ENCODE results near the gene PACSIN2. TPM values are rescaled to one million over a fixed set of nuclear protein-coding genes. Genes with fewer than 3 reads are reported as not detected.

PACSIN2 gene
- total and polyA plus RNA-seq, 4 donors, result 40.3 to 149 (median 84.0) TPM

DNA sequence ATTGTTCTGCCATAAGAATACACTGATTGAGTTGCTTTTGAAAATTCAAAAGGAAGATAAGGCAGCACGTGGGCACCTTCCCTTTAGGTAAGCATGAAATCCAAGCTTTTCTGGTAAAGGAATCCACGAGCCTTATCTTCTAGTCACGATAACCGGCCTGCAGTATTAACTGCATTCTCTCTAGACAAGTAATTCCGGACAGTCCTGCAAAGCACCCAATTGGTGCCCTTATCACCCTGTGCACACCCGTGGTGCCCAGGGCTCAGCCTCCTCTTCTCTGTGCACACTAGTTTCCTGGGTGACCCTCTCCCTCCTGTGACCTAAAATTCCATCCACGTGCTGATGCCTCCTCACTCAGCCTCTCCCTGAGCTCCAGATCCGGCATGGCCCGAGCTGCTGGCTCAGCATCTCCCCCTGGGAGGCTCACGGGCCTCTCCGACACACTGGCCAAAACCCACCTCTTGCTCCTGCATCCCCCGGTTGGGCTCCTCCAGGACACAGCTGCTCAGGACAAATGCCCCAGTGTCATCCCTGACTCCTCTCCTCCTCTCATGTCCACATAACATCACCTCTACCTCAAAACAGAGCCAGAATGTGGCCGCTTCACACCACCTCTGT, 63.7 kb downstream of the PACSIN2 start:
- H3K4me3 ChIP-seq, result no peak overlapping the region
- ATAC-seq (ENCODE audit: insufficient read depth, low FRiP score), result no peak
- no peak overlapping the region for H3K9ac ChIP-seq (ENCODE audit: insufficient read depth in 1 of 2, low read length in 2 of 2)
- peaks cover 0 to 34% (median 23%) of the 10 kb centered on the region in 5 donors for H3K4me1 ChIP-seq (ENCODE audit: control insufficient read depth in 5 of 5, insufficient read depth in 5 of 5, low read length in 5 of 5)
- no peak for DNase-seq
- no peak overlapping the region for H3K27ac ChIP-seq (ENCODE audit: low read depth in 1 of 2, low read length in 1 of 2)
- TF ChIP-seq CTCF (IDR thresholded peaks at IDR 0.05; ENCODE audit: control extremely low read depth, extremely low read depth), result no peak
- H3K9me3 ChIP-seq (ENCODE audit: control insufficient read depth in 4 of 4, insufficient read depth in 3 of 4, low read length in 3 of 4), result no peaks in the 10 kb centered on the region
- H3K36me3 ChIP-seq (ENCODE audit: control insufficient read depth in 4 of 4, insufficient read depth in 4 of 4, low read length in 4 of 4), result peaks cover 0 to 4% (median 2%) of the 10 kb centered on the region in 4 donors
- WGBS, 2 donors, result 82 to 91% methylated on average over 13 of the region's 13 CpGs
- no peaks in the 10 kb centered on the region for H3K27me3 ChIP-seq (ENCODE audit: control insufficient read depth in 3 of 3, insufficient read depth in 3 of 3, low read length in 2 of 3)

DNA sequence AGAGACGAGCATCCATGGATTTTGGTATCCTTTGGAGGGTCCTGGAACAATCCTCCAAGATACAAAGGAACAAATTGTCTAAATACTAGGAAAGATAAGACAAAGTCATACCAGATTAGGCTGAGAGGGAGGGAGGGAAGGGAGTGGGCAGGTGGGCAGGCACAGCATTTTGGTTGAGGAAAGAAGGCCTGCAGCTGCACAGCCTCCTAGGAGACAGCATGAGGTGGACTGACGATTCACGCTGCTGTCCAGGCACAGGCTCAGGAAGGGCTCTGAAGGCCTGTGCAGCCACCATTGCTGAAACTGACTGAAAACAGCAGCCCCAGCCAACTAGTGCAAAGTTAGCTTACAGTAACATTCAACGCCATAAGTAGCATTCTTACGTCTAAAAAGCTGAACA, 64.7 kb downstream of the PACSIN2 start:
- DNase-seq, result no peak
- ATAC-seq (ENCODE audit: insufficient read depth, low FRiP score), result no peak
- Histone ChIP-seq H3K4me3 (no peak overlapping the region), H3K27ac (ENCODE audit: low read depth in 1 of 2, low read length in 1 of 2) (no peak overlapping the region), H3K27me3 (ENCODE audit: control insufficient read depth in 3 of 3, insufficient read depth in 3 of 3, low read length in 2 of 3) (no peaks in the 10 kb centered on the region), H3K36me3 (ENCODE audit: control insufficient read depth in 4 of 4, insufficient read depth in 4 of 4, low read length in 4 of 4) (peaks cover 0 to 4% (median 2%) of the 10 kb centered on the region in 4 donors), H3K4me1 (ENCODE audit: control insufficient read depth in 5 of 5, insufficient read depth in 5 of 5, low read length in 5 of 5) (peaks cover 0 to 41% (median 24%) of the 10 kb centered on the region in 5 donors), H3K9ac (ENCODE audit: insufficient read depth in 1 of 2, low read length in 2 of 2) (no peak overlapping the region), H3K9me3 (ENCODE audit: control insufficient read depth in 4 of 4, insufficient read depth in 3 of 4, low read length in 3 of 4) (no peaks in the 10 kb centered on the region)
- 81 to 87% methylated on average over 5 of the region's 5 CpGs for WGBS, 2 donors
- no peak for TF ChIP-seq CTCF (IDR thresholded peaks at IDR 0.05; ENCODE audit: control extremely low read depth, extremely low read depth)

DNA sequence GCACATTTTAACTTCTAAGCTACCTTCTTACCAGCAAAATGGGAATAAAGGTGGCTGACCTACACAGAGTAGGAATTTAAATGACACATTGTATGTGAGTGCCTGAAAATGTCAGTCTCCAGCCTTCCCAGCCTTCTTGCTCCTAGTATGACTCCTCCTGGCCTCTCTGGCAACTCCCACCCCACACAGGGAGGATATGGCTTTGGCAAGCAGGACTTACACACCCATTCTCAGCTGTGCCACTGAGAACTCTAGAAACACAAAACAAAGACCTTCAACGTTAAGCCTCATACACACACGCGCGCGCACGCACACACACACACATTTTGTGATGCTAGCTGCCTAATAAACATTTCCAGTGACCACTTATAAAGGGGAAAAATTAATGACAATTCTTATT, 65.8 kb downstream of the PACSIN2 start:
- Histone ChIP-seq H3K27ac (ENCODE audit: low read depth in 1 of 2, low read length in 1 of 2) (no peak overlapping the region), H3K4me1 (ENCODE audit: control insufficient read depth in 5 of 5, insufficient read depth in 5 of 5, low read length in 5 of 5) (peaks cover 0 to 49% (median 24%) of the 10 kb centered on the region in 5 donors), H3K9ac (ENCODE audit: insufficient read depth in 1 of 2, low read length in 2 of 2) (no peak overlapping the region), H3K9me3 (ENCODE audit: control insufficient read depth in 4 of 4, insufficient read depth in 3 of 4, low read length in 3 of 4) (no peaks in the 10 kb centered on the region), H3K27me3 (ENCODE audit: control insufficient read depth in 3 of 3, insufficient read depth in 3 of 3, low read length in 2 of 3) (no peaks in the 10 kb centered on the region), H3K36me3 (ENCODE audit: control insufficient read depth in 4 of 4, insufficient read depth in 4 of 4, low read length in 4 of 4) (peaks cover 0 to 4% (median 2%) of the 10 kb centered on the region in 4 donors), H3K4me3 (no peak overlapping the region)
- WGBS, 2 donors, result 74 to 88% methylated on average over 6 of the region's 6 CpGs
- no peak for ATAC-seq (ENCODE audit: insufficient read depth, low FRiP score)
- no peak for TF ChIP-seq CTCF (IDR thresholded peaks at IDR 0.05; ENCODE audit: control extremely low read depth, extremely low read depth)
- no peak for DNase-seq

GRCh38 chr22:42948294-42948693, 66.7 kb downstream of the PACSIN2 start:
- Histone ChIP-seq H3K4me1 (ENCODE audit: control insufficient read depth in 5 of 5, insufficient read depth in 5 of 5, low read length in 5 of 5) (peaks cover 0 to 49% (median 24%) of the 10 kb centered on the region in 5 donors), H3K9ac (ENCODE audit: insufficient read depth in 1 of 2, low read length in 2 of 2) (no peak overlapping the region), H3K36me3 (ENCODE audit: control insufficient read depth in 4 of 4, insufficient read depth in 4 of 4, low read length in 4 of 4) (peaks cover 0 to 4% (median 2%) of the 10 kb centered on the region in 4 donors), H3K9me3 (ENCODE audit: control insufficient read depth in 4 of 4, insufficient read depth in 3 of 4, low read length in 3 of 4) (no peaks in the 10 kb centered on the region), H3K27me3 (ENCODE audit: control insufficient read depth in 3 of 3, insufficient read depth in 3 of 3, low read length in 2 of 3) (no peaks in the 10 kb centered on the region), H3K27ac (ENCODE audit: low read depth in 1 of 2, low read length in 1 of 2) (peak overlapping the region in 1 of 2 donors; percentile 10), H3K4me3 (no peak overlapping the region)
- ATAC-seq (ENCODE audit: insufficient read depth, low FRiP score) (no peak), DNase-seq (no peak)
- 64 to 80% methylated on average over 2 of the region's 2 CpGs for WGBS, 2 donors
- no peak for TF ChIP-seq CTCF (IDR thresholded peaks at IDR 0.05; ENCODE audit: control extremely low read depth, extremely low read depth)
